GM18511 (cell line): Measurements from ENCODE around the gene ADO.
A peak's percentile ranks its signal among the peaks of the same experiment; 100 is the strongest.
"Not testable (repeated sequence)": the region's sequence is repeated elsewhere in the genome, so short reads cannot be mapped to it uniquely, and the experiment has no call there.

ENCODE experiments used
- ATAC-seq: cut with Tn5 transposase; IDR thresholded peaks from one replicate; pipeline ENCODE4 v1.9.1; 2021; ENCODE audit warnings: mild to moderate bottlenecking, moderate library complexity; ENCODE audit not compliant: unreplicated experiment

The ADO gene

GRCh38 chr10:62804356-62805230 is at the start of gene ADO:
TSS of gene ADO (plus strand) at chr10:62804720. CDS start at chr10:62805060, 340 bp downstream.
- peak; percentile 88 for ATAC-seq

GRCh38 chr10:62754963-62755362 is 49.6 kb upstream of the ADO start:
- no peak for ATAC-seq

GRCh38 chr10:62755662-62756653 is 48.6 kb upstream of the ADO start:
- no peak for ATAC-seq

DNA sequence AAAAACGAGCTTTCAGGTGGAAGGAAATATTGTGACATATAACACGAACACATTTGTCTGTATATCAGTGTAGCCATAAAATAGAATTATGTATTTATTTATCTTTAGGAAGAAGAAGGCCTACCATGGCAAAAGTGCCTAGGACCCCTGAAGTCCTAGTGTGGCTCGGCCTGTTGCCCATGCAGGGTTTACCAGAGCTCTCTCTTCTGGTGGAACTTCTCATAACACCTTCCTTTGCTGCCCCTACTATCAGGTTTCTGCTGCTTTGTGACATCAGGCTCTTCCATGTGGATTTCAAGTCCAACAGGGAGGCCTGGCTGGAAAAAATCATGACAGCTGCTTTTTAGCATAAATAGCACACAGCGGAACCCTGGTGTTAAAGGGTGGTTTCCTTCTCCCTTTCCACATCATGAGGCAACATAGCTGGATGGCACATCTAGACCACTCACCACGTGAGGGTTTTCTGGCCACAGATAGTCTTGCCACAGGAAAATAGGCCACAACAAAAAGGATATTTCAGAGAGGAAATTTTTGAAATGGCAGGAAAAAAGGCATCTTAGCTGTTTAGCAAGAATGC is 44.8 kb upstream of the ADO start:
- no peak for ATAC-seq

DNA sequence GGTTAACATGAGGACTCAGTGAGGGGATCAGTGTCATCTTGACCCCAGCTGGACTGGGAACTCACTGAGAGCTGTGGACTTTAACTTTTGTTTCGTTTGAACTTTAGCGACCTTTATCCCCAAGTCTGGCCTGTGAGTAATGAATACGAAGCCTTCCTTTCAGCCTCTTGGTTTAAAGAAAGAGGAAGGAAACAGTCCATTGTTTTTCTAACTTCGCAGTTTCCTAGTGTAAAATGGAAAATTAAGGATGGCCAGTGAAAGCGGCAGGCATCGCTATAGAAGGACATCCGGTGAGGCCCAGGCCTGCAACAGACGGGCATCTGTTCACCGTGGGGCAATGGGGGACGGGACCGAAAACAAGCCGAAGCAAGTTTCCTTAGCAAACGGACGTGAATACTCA is 44.1 kb upstream of the ADO start:
- no peak for ATAC-seq

DNA sequence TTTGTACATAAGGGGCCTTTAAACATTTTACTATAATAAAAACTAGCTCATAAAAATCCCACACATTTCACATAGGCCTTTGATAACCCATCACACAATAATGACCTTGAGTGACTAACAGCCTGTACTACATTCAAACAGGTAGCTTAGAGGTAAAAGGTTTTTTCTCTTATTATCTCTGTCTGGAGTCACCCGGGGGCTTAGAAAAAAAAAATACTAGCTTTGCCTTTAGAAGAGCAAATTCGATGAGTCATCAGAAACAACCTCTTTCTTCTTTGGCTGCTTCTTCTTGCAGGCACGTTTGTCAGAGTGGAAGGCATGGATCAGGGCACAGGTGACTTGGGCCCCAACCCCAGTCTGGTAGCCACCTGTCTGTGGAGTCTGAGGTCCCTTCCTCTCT is 43.4 kb upstream of the ADO start:
- no peak for ATAC-seq

- no peak for ATAC-seq
Measured at GRCh38 chr10:62763155-62763554, 41.4 kb upstream of the ADO start.

DNA sequence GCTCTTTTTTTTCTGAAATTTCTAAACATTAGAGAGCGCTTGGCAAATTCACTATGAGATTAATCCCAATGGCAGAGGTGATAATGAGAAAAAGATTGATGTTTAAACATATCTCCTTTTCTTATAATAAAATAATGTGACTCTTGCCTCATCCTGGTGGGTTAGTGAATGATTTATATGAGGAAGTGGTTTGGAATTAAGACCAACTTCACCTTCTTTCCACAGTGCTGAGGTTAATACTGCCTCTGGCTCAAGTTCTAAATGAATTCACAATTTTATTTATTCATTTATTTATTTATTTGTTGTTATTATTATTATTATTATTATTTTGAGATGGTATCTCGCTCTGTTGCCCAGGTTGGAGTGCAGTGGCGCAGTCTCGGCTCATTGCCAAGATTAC is 40.5 kb upstream of the ADO start:
- ATAC-seq, result no peak

- ATAC-seq, result no peak
Measured at GRCh38 chr10:62765726-62766125, 38.8 kb upstream of the ADO start.

DNA sequence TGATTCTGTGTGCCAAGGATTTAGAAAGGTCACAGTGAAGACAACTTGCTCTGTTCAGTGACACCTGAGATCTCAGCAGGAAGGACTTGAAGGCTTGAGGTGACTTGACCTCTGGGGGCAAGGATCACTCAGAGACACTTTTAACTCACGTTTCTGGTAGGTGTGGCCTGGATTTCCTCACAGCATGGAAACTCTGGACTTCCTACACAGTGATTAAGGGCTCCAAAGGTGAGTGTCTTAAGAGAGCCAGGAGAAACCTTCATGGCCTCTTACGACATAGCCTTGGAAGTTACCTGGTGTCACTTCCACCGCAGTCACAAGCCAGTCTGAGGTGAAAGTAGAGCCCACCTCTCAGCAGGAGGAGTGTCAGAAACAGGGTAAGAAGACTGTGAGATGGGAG is 38.1 kb upstream of the ADO start:
- ATAC-seq, result no peak

GRCh38 chr10:62769574-62770242 is 34.8 kb upstream of the ADO start:
- ATAC-seq, result peak; percentile 80

- no peak for ATAC-seq
Measured at GRCh38 chr10:62772186-62772974, 32.1 kb upstream of the ADO start.

- peak; percentile 47 for ATAC-seq
Measured at GRCh38 chr10:62778125-62778524, 26.4 kb upstream of the ADO start.

DNA sequence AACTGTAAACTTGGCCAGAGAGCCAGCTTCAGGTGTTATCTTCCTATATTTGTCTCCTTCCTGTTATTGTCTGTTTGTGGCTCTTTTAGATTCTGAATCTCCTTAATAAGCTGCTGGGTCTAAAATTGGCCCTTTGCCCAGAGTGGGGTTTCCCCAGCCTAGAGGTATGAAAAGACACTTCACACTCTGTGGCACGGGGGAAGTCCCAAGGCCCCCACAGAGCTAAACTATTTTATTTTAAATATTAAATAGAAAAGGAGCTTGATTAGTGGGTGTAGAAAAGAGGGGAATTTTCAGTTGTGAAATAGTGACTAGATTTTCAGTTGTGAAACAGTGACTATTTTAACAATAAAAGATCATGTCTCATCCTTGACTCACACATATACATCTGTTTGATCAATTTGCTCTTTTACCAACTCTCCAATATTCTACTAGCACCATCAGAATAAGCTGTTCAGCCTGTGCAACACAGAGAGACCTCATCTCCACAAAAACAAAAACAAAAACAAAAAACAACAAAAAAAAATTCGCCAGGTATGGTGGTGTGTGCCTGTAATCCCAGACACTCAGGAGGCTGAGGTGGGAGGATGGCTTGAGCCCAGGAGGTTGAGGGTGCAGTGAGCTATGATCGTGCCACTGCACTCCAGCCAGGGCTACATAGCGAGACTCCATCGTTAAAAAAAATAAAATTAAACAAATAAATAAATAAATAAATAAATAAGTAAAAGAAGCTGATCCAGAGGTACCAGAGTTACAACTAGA is 24.9 kb upstream of the ADO start:
- ATAC-seq, result peak; percentile 96

- not testable (repeated sequence) for ATAC-seq
Measured at GRCh38 chr10:62784537-62784936, 20.0 kb upstream of the ADO start.

GRCh38 chr10:62788285-62788684 is 16.2 kb upstream of the ADO start:
- not testable (repeated sequence) for ATAC-seq

DNA sequence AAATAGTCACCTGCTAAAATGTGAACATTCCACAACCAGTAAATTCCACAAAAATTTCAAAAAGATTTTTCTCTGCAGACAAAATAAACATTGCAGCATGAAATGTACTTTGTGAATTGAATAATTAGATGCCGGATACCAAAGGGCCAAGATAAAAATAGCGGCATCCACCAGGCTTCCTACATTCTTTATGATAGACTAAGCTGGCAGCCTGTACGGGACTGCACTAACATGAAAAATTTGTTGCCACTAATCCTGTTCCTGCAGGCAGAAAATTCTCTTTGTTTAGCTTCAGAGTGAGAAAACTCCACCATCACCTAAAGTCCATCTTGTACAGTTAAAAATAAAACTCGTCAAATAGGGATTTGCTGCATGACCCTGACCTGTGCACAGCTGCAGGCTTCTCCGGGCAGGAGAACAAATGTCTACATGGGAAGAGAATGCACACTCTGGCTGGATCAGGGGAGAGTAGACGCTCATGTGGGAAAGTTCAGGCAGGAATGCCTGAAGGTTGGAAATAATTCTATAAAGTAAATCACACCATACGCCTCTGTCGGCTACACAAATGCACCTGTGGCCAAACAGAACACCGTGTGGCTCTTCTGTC is 15.6 kb upstream of the ADO start:
- ATAC-seq, result no peak

DNA sequence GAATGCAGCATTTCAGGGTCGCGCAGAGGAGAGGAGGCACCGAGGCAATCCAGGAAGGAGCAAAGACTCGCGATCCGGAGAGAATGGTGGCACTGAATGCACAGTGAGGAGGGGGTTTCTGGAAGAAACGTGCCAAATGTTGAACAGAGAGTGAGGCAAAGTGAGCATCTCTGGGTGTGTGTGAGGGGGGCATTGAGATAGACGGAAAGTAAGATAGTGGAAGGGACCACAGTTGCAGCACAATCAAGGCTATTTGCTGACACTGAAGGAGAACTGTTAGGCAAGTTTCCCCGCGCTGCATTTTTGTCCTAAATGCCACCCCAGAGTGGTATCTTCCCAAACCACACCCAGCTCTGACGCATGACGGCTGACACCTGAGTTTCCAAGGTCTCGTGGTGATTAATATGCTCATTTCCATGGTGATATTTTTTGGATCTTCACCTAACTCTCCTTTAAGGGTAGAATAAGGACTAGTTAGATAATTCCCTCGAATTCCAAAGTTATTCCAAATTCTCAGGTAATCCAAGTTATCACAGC is 14.4 kb upstream of the ADO start:
- ATAC-seq, result no peak
